H9 (cell line): ENCODE measurements around the gene ITGA8. TPM values are rescaled to one million over a fixed set of nuclear protein-coding genes. Genes with fewer than 3 reads are reported as not detected.
A peak's percentile ranks its signal among the peaks of the same experiment; 100 is the strongest.

Source experiments
- DNase-seq: peaks from one replicate; pipeline ENCODE4 v3.0.0-alpha.2; 2017
- H2AFZ ChIP-seq: one replicate; pipeline ENCODE4 v1.6.1; 2013; ENCODE audit warnings: mild to moderate bottlenecking, low read length, control low read depth, moderate library complexity
- H2AK5ac ChIP-seq: 2 replicates; pipeline ENCODE4 v1.6.1; 2013; ENCODE audit warnings: low read length, control low read depth, mixed read lengths; ENCODE audit not compliant: insufficient read length
- H2BK120ac ChIP-seq: one replicate; pipeline ENCODE4 v1.6.1; 2013; ENCODE audit warnings: low read depth, mild to moderate bottlenecking, low read length, control low read depth, inconsistent platforms; ENCODE audit not compliant: poor library complexity, severe bottlenecking
- H2BK12ac ChIP-seq: 2 replicates; pipeline ENCODE4 v1.6.1; 2013; ENCODE audit warnings: low read length, control low read depth, mixed read lengths, low read depth; ENCODE audit not compliant: insufficient read length
- H2BK15ac ChIP-seq: 2 replicates; pipeline ENCODE4 v1.6.1; 2013; ENCODE audit warnings: low read depth, low read length, control low read depth
- H2BK20ac ChIP-seq: one replicate; pipeline ENCODE4 v1.6.1; 2013; ENCODE audit warnings: low read depth, mild to moderate bottlenecking, low read length, control low read depth, inconsistent platforms; ENCODE audit not compliant: poor library complexity, severe bottlenecking
- H2BK5ac ChIP-seq: 2 replicates; pipeline ENCODE4 v1.6.1; 2013; ENCODE audit warnings: low read length, control low read depth, mixed read lengths; ENCODE audit not compliant: insufficient read length
- H3K14ac ChIP-seq: 2 replicates; pipeline ENCODE4 v1.6.1; 2013; ENCODE audit warnings: low read length, control low read depth; ENCODE audit not compliant: insufficient read depth
- H3K18ac ChIP-seq: 2 replicates; pipeline ENCODE4 v1.6.1; 2013; ENCODE audit warnings: low read depth, mild to moderate bottlenecking, mixed read lengths, low read length, control low read depth; ENCODE audit not compliant: insufficient read length
- H3K23ac ChIP-seq: 2 replicates; pipeline ENCODE4 v1.6.1; 2013; ENCODE audit warnings: low read length, control low read depth, mixed read lengths, low read depth; ENCODE audit not compliant: insufficient read length
- H3K23me2 ChIP-seq: 2 replicates; pipeline ENCODE4 v1.6.1; 2013; ENCODE audit warnings: low read depth, mild to moderate bottlenecking, mixed read lengths, low read length, control low read depth; ENCODE audit not compliant: insufficient read length, poor library complexity, severe bottlenecking
- H3K27ac ChIP-seq: 2 replicates; pipeline ENCODE4 v1.5.1; 2013; ENCODE audit warnings: low read length, control low read depth, mixed read lengths, low read depth; ENCODE audit not compliant: insufficient read length
- H3K27me3 ChIP-seq: 2 replicates; pipeline ENCODE4 v1.6.1; 2013; ENCODE audit warnings: low read length, control low read depth, inconsistent platforms; ENCODE audit not compliant: insufficient read depth
- H3K4ac ChIP-seq: 2 replicates; pipeline ENCODE4 v1.6.1; 2013; ENCODE audit warnings: low read depth, mild to moderate bottlenecking, control low read depth, inconsistent platforms, low read length, moderate library complexity
- H3K4me1 ChIP-seq: 2 replicates; pipeline ENCODE4 v1.6.1; 2013; ENCODE audit warnings: low read length, control low read depth, inconsistent platforms; ENCODE audit not compliant: insufficient read depth
- H3K4me2 ChIP-seq: 2 replicates; pipeline ENCODE4 v1.6.1; 2013; ENCODE audit warnings: low read length, control low read depth, mixed read lengths; ENCODE audit not compliant: insufficient read length, insufficient read depth
- H3K56ac ChIP-seq: 2 replicates; pipeline ENCODE4 v1.6.1; 2013; ENCODE audit warnings: low read depth, mild to moderate bottlenecking, mixed read lengths, low read length, control low read depth; ENCODE audit not compliant: insufficient read length
- H3K79me1 ChIP-seq: 2 replicates; pipeline ENCODE4 v1.6.1; 2013; ENCODE audit warnings: low read depth, mild to moderate bottlenecking, moderate library complexity, low read length, control low read depth, inconsistent platforms; ENCODE audit not compliant: insufficient read depth, poor library complexity, severe bottlenecking
- H3K79me2 ChIP-seq: 2 replicates; pipeline ENCODE4 v1.6.1; 2013; ENCODE audit warnings: low read length, control low read depth, inconsistent platforms; ENCODE audit not compliant: insufficient read depth
- H3K9ac ChIP-seq: 2 replicates; pipeline ENCODE4 v1.6.1; 2013; ENCODE audit warnings: low read length, control low read depth, mixed read lengths; ENCODE audit not compliant: insufficient read length; ENCODE audit errors: extremely low read depth
- H3K9me3 ChIP-seq: one replicate; pipeline ENCODE4 v1.6.1; 2013; ENCODE audit warnings: low read depth, low read length, inconsistent platforms; ENCODE audit not compliant: control insufficient read depth
- H3T11ph ChIP-seq: one replicate; pipeline ENCODE4 v1.6.1; 2013; ENCODE audit warnings: mild to moderate bottlenecking, low read length, control low read depth, inconsistent platforms
- H4K20me1 ChIP-seq: one replicate; pipeline ENCODE4 v1.6.1; 2013; ENCODE audit not compliant: control insufficient read depth, insufficient read length, insufficient read depth
- H4K5ac ChIP-seq: 2 replicates; pipeline ENCODE4 v1.6.1; 2013; ENCODE audit warnings: low read depth, mild to moderate bottlenecking, mixed read lengths, low read length, control low read depth; ENCODE audit not compliant: insufficient read length
- H4K8ac ChIP-seq: replicated peaks from 2 replicates; pipeline ENCODE4 v1.6.1; 2013; ENCODE audit warnings: low read length, control low read depth, mixed read lengths, low read depth; ENCODE audit not compliant: insufficient read length
- H4K91ac ChIP-seq: 2 replicates; pipeline ENCODE4 v1.6.1; 2013; ENCODE audit warnings: low read depth, mild to moderate bottlenecking, moderate library complexity, mixed read lengths, low read length, control low read depth; ENCODE audit not compliant: insufficient read length
- H3K27ac Mint-ChIP-seq, 3 experiments: 2 replicates in 2 of 3; 3 replicates in 1 of 3; pipeline ENCODE4 v1.8.0; 2020 to 2021; ENCODE audit warnings: mixed read lengths in 3 of 3, mild to moderate bottlenecking in 1 of 3, moderate library complexity in 1 of 3
- H3K27me3 Mint-ChIP-seq: 2 replicates; pipeline ENCODE4 v1.8.0; 2021; ENCODE audit warnings: low read depth, mild to moderate bottlenecking, moderate library complexity, mixed read lengths
- H3K36me3 Mint-ChIP-seq, 3 experiments: 2 replicates in 2 of 3; 3 replicates in 1 of 3; pipeline ENCODE4 v1.8.0; 2020 to 2021; ENCODE audit warnings: low read depth in 3 of 3, mixed read lengths in 3 of 3; ENCODE audit not compliant: insufficient read depth in 1 of 3
- H3K4me1 Mint-ChIP-seq, 2 experiments: 2 replicates each; pipeline ENCODE4 v1.8.0; 2020; ENCODE audit warnings: mixed read lengths in 2 of 2
- H3K4me3 Mint-ChIP-seq, 2 experiments: 2 replicates in 1 of 2; 3 replicates in 1 of 2; pipeline ENCODE4 v1.8.0; 2020 to 2021; ENCODE audit warnings: mild to moderate bottlenecking in 2 of 2, mixed read lengths in 2 of 2, moderate library complexity in 1 of 2
- H3K9me3 Mint-ChIP-seq, 2 experiments: 2 replicates in 1 of 2; 3 replicates in 1 of 2; pipeline ENCODE4 v1.8.0; 2020; ENCODE audit warnings: mild to moderate bottlenecking in 2 of 2, mixed read lengths in 2 of 2, moderate library complexity in 1 of 2
- CTCF ChIP-seq: fragments of 200-600 bp; sonication (generic); conservative IDR thresholded peaks from 3 replicates; pipeline ENCODE4 v1.8.0; 2021; ENCODE audit warnings: antibody characterized with exemption, mild to moderate bottlenecking
- WGBS: extraction: QIAGEN DNeasy Blood & Tissue Kit; methylation state at CpG from one replicate; pipeline ENCODE4 v1.1.7; 2013; ENCODE audit warnings: missing lambda C conversion rate, low lambda C conversion rate, mixed read lengths; ENCODE audit not compliant: insufficient read length; ENCODE audit errors: extremely low coverage; 5-methylcytosine and 5-hydroxymethylcytosine counted together
- total RNA-seq: library from RNA; stranded (reverse); gene quantifications from 2 replicates; pipeline ENCODE4 v1.2.1, GENCODE V29; 2021

ITGA8 gene
- total RNA-seq, 1 experiment from 2014 or later = not detected

GRCh38 chr10:15715619-15716227, 4.0 kb downstream of the ITGA8 start:
- H2BK120ac ChIP-seq = no peak overlapping the region
- no peak overlapping the region for H3K56ac ChIP-seq
- H3K27me3 ChIP-seq = peaks cover 16% of the 10 kb centered on the region
- no peaks in the 10 kb centered on the region for H3K9me3 ChIP-seq
- H3K27ac ChIP-seq = no peak overlapping the region
- Mint-ChIP-seq H3K4me3 (no peak overlapping the region), H3K9me3 (no peaks in the 10 kb centered on the region), H3K36me3 (peaks cover 0 to 2% (median 0%) of the 10 kb centered on the region in 3 experiments; a peak in 1 of 7 replicates), H3K4me1 (peaks cover 11 to 13% of the 10 kb centered on the region in 2 experiments), H3K27me3 (peaks cover 60% of the 10 kb centered on the region), H3K27ac (no peak overlapping the region)
- H2AK5ac ChIP-seq = no peak overlapping the region
- no peak overlapping the region for H3K18ac ChIP-seq
- no peaks in the 10 kb centered on the region for H3K79me1 ChIP-seq
- no peak overlapping the region for H3K23ac ChIP-seq
- peak; percentile 72 for TF ChIP-seq CTCF
- no peak overlapping the region for H2BK15ac ChIP-seq
- H2BK12ac ChIP-seq = no peak overlapping the region
- no peak overlapping the region for H3K4me2 ChIP-seq
- no peak overlapping the region for H4K91ac ChIP-seq
- H4K20me1 ChIP-seq = no peaks in the 10 kb centered on the region
- H3K9ac ChIP-seq = no peak overlapping the region
- no peaks in the 10 kb centered on the region for H3K4me1 ChIP-seq
- H4K8ac ChIP-seq = no peak overlapping the region
- no peak overlapping the region for H2AFZ ChIP-seq
- DNase-seq = no peak
- H4K5ac ChIP-seq = no peak overlapping the region
- no peaks in the 10 kb centered on the region for H3K79me2 ChIP-seq
- no peak overlapping the region for H2BK5ac ChIP-seq
- H3K4ac ChIP-seq = no peak overlapping the region
- H3K23me2 ChIP-seq = peaks cover 10% of the 10 kb centered on the region
- H2BK20ac ChIP-seq = no peak overlapping the region
- no CpG with 5 or more reads among the region's 5 CpGs for WGBS
- no peak overlapping the region for H3K14ac ChIP-seq
- H3T11ph ChIP-seq = no peak overlapping the region
